ENCODE data around the gene TWIST2.

GRCh38 chr2:238929242-238930081, 81.6 kb downstream of the TWIST2 start:
- TF ChIP-seq CTCF (conservative IDR thresholded peaks at IDR 0.05; ENCODE audit: low read length) (no peak), EZH2phosphoT487 (IDR thresholded peaks at IDR 0.05; ENCODE audit: borderline replicate concordance) (no peak)

Measured in Loucy (cell line).